CD4-positive, alpha-beta T cell (primary cell): ENCODE measurements around the gene KCTD20. TPM values are rescaled to one million over a fixed set of nuclear protein-coding genes. Genes with fewer than 3 reads are reported as not detected.
A peak's percentile ranks its signal among the peaks of the same experiment; 100 is the strongest.

Source experiments
- ATAC-seq: fragments of 200-7000 bp; cut with Tn5 transposase; one replicate; pipeline ENCODE4 v1.10.0; 2022; ENCODE audit warnings: mild to moderate bottlenecking; ENCODE audit not compliant: poor library complexity
- CTCF ChIA-PET: fragments of 350-600 bp; sonication (Branson Sonifier 250); formaldehyde crosslinking; loops from one replicate; lab custom pipeline; 2021; ENCODE audit warnings: antibody characterized with exemption, inconsistent platforms; lab: Charles Lee
- POLR2A ChIA-PET: fragments of 350-600 bp; sonication (Branson Sonifier 250); formaldehyde crosslinking; loops from one replicate; lab custom pipeline; 2021; ENCODE audit warnings: antibody characterized with exemption, inconsistent platforms; lab: Charles Lee
- DNase-seq, 14 experiments: peaks; one replicate each; pipeline ENCODE4 v3.0.0-alpha.2; 2013 to 2020; ENCODE audit warnings: mixed read lengths in 2 of 14
- H3K27ac ChIP-seq, 2 donors: one replicate each; pipeline versions ENCODE4 v1.5.1 to v1.7.0; 2013; ENCODE audit warnings: low read length in 2 of 2, low read depth in 1 of 2, mild to moderate bottlenecking in 1 of 2
- H3K27me3 ChIP-seq, 2 experiments: 1 replicate in 1 of 2; 2 replicates in 1 of 2; pipeline versions ENCODE4 v1.6.1 to v1.7.0; 2013; ENCODE audit warnings: low read length in 2 of 2, control low read depth in 1 of 2, mild to moderate bottlenecking in 1 of 2, moderate library complexity in 1 of 2; ENCODE audit not compliant: insufficient read depth in 2 of 2, control insufficient read depth in 1 of 2
- H3K36me3 ChIP-seq: one replicate; pipeline ENCODE4 v1.6.1; 2013; ENCODE audit warnings: low read length, control low read depth; ENCODE audit not compliant: insufficient read depth
- H3K4me1 ChIP-seq: one replicate; pipeline ENCODE4 v1.6.1; 2013; ENCODE audit warnings: low read length, control low read depth; ENCODE audit not compliant: insufficient read depth
- H3K4me3 ChIP-seq: one replicate; pipeline ENCODE4 v1.5.1; 2013; ENCODE audit warnings: mild to moderate bottlenecking, low read length, moderate library complexity
- H3K9me3 ChIP-seq, 2 experiments: 1 replicate in 1 of 2; 2 replicates in 1 of 2; pipeline versions ENCODE4 v1.6.1 to v1.7.0; 2013; ENCODE audit warnings: low read length in 2 of 2, mild to moderate bottlenecking in 2 of 2, control low read depth in 1 of 2, moderate library complexity in 1 of 2; ENCODE audit not compliant: control insufficient read depth in 1 of 2, insufficient read depth in 1 of 2
- H3K27ac Mint-ChIP-seq: one replicate; pipeline ENCODE4 v1.8.0; 2020; ENCODE audit warnings: mixed read lengths
- H3K27me3 Mint-ChIP-seq: one replicate; pipeline ENCODE4 v1.8.0; 2021; ENCODE audit warnings: mixed read lengths
- H3K36me3 Mint-ChIP-seq: one replicate; pipeline ENCODE4 v1.8.0; 2021; ENCODE audit warnings: low read depth, mixed read lengths
- H3K4me1 Mint-ChIP-seq: one replicate; pipeline ENCODE4 v1.8.0; 2021; ENCODE audit warnings: low read depth, mixed read lengths
- H3K4me3 Mint-ChIP-seq: one replicate; pipeline ENCODE4 v1.8.0; 2020; ENCODE audit warnings: mild to moderate bottlenecking, mixed read lengths
- H3K9me3 Mint-ChIP-seq: one replicate; pipeline ENCODE4 v1.8.0; 2020; ENCODE audit warnings: mixed read lengths
- intact Hi-C, 2 experiments: fragments of 100-400 bp; cut with DNase I in 1 of 2; cut with micrococcal nuclease in 1 of 2; formaldehyde crosslinking; loops; one replicate each; pipeline versions ENCODE4 v1.15.1 to v1.9.0; 2023 to 2025; cut with DNase I, micrococcal nuclease
- total RNA-seq, 174 experiments: library from RNA in 2 of 174; stranded (reverse) in 2 of 174; gene quantifications; one replicate each; pipeline ENCODE4 v1.2.3 and lab custom pipeline; 2021 to 2026
- TF ChIP-seq, protein P1 (sequence below): fragments of 200-600 bp; IDR thresholded peaks from one replicate; pipeline ENCODE4 v1.8.0; 2022; ENCODE audit warnings: antibody characterized with exemption, mild to moderate bottlenecking

The KCTD20 gene
- total RNA-seq, 2 experiments from 2014 or later, result 38.4 to 39.5 TPM

DNA sequence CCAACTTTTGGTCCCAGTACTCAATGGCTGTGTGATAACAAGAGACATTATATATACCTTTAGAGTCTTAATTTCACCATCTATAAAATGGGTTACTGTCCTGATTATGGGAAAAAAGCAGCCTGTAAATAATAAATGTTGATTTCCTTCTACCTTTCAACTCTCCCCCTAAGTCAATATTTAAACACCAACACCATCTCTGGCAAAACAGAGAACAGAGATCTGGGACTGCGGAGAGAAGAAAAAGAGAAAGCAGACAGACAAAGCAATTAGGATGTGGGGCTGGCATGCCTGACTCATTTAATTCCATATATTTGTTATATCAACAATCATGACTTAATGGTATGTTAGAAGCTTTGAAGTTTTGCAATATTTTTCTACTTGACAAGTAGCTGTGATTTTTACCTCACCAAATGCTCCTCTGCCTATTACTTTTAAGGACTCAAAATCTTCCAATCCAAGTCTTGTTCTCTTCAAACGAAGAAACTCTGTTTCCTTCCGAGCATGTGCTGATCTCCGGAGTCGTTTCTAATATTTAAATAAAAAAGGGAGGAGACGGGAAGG is 81.2 kb downstream of the KCTD20 start:
- intact Hi-C loops, result loop anchor here in 1 of 2 experiments (2.0 kb wide), 1 partner anchor 17 kb away; no protein-coding TSS in a partner anchor
- DNase-seq, result no peak

DNA sequence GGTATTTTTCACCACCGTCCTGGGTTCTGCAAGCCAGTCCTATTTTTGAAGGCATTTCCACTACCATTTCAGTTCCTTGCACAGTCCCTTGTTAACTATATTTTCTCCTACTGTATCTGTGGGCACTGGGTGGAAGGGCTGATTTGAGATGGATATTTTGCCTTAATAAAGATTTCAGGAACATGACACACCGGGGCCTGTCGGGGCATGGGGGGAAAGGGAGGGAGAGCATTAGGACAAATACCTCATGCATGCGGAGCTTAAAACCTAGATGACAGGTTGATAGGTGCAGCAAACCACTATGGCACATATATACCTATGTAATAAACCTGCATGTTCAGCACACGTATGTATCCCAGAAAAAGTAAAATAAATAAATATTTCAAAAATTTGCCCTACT is 82.1 kb downstream of the KCTD20 start:
- H3K4me3 Mint-ChIP-seq, result no peak overlapping the region
- DNase-seq (no peak), ATAC-seq (no peak)
- Histone ChIP-seq H3K36me3 (peaks cover 85% of the 10 kb centered on the region), H3K4me3 (no peak overlapping the region), H3K4me1 (peaks cover 32% of the 10 kb centered on the region), H3K27me3 (no peaks in the 10 kb centered on the region), H3K9me3 (no peaks in the 10 kb centered on the region), H3K27ac (no peak overlapping the region)
- H3K4me1 Mint-ChIP-seq, result peaks cover 57% of the 10 kb centered on the region
- intact Hi-C loops, result loop anchor here in 1 of 2 experiments (2.0 kb wide), 1 partner anchor 16 kb away; no protein-coding TSS in a partner anchor
- H3K9me3 Mint-ChIP-seq, result no peaks in the 10 kb centered on the region
- TF ChIP-seq, protein P1, sequence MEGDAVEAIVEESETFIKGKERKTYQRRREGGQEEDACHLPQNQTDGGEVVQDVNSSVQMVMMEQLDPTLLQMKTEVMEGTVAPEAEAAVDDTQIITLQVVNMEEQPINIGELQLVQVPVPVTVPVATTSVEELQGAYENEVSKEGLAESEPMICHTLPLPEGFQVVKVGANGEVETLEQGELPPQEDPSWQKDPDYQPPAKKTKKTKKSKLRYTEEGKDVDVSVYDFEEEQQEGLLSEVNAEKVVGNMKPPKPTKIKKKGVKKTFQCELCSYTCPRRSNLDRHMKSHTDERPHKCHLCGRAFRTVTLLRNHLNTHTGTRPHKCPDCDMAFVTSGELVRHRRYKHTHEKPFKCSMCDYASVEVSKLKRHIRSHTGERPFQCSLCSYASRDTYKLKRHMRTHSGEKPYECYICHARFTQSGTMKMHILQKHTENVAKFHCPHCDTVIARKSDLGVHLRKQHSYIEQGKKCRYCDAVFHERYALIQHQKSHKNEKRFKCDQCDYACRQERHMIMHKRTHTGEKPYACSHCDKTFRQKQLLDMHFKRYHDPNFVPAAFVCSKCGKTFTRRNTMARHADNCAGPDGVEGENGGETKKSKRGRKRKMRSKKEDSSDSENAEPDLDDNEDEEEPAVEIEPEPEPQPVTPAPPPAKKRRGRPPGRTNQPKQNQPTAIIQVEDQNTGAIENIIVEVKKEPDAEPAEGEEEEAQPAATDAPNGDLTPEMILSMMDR, result no peak
- H3K36me3 Mint-ChIP-seq, result peaks cover 89% of the 10 kb centered on the region
- H3K27ac Mint-ChIP-seq, result peak overlapping the region; percentile 51
- ChIA-PET CTCF (no interaction called here), POLR2A (interaction anchor here (1.6 kb wide), 1 partner anchor 19 kb away, joined by 5 read pairs; no protein-coding TSS in a partner anchor)
- no peaks in the 10 kb centered on the region for H3K27me3 Mint-ChIP-seq

More for the DNA sequence above, 81.2 kb downstream of the KCTD20 start:
- TF ChIP-seq, protein P1, result no peak
- CTCF ChIA-PET, result no interaction called here
- H3K4me3 ChIP-seq, result no peak overlapping the region
- H3K4me1 Mint-ChIP-seq, result peaks cover 55% of the 10 kb centered on the region
- H3K27ac ChIP-seq, result no peak overlapping the region
- peaks cover 89% of the 10 kb centered on the region for H3K36me3 Mint-ChIP-seq
- H3K27ac Mint-ChIP-seq, result peak overlapping the region; percentile 55
- POLR2A ChIA-PET, result interaction anchor here (0.5 to 1.6 kb wide), 3 partner anchors 20 to 83 kb away, joined by 3 to 5 read pairs (median 5); no protein-coding TSS in a partner anchor
- H3K9me3 Mint-ChIP-seq, result no peaks in the 10 kb centered on the region
- H3K4me1 ChIP-seq, result peaks cover 32% of the 10 kb centered on the region
- peaks cover 86% of the 10 kb centered on the region for H3K36me3 ChIP-seq
- H3K27me3 Mint-ChIP-seq, result no peaks in the 10 kb centered on the region
- H3K4me3 Mint-ChIP-seq, result no peak overlapping the region
- no peaks in the 10 kb centered on the region for H3K27me3 ChIP-seq
- H3K9me3 ChIP-seq, result no peaks in the 10 kb centered on the region
- ATAC-seq, result no peak

DNA sequence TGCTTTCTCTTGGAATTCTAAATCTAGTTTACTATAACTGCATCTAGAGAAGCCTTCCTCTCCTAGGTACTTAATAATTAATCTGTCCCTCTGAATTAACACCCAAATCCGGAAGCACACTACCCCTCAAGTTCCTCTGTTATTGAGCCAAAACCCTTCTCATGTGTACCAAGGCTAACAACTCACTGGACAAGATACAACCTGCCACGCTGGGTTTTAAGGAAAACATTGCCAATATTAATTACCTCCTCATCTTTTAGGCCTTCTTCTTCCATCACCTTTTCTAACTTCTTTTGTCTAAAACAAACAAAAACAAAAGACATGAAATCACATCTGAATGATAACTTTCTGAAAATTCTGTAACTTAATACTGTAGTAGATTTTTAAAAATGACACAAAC is 82.5 kb downstream of the KCTD20 start:
- Mint-ChIP-seq H3K27me3 (no peaks in the 10 kb centered on the region), H3K36me3 (peaks cover 89% of the 10 kb centered on the region), H3K27ac (peak overlapping the region; percentile 51), H3K4me1 (peaks cover 54% of the 10 kb centered on the region), H3K9me3 (no peaks in the 10 kb centered on the region), H3K4me3 (no peak overlapping the region)
- ChIA-PET POLR2A (no interaction called here), CTCF (no interaction called here)
- TF ChIP-seq, protein P1, result no peak
- Histone ChIP-seq H3K9me3 (no peaks in the 10 kb centered on the region), H3K36me3 (peaks cover 83% of the 10 kb centered on the region), H3K27ac (no peak overlapping the region), H3K4me3 (no peak overlapping the region), H3K27me3 (no peaks in the 10 kb centered on the region), H3K4me1 (peaks cover 35% of the 10 kb centered on the region)
- ATAC-seq, result no peak
- intact Hi-C loops, result loop anchor here in 1 of 2 experiments (2.0 kb wide), 1 partner anchor 15 kb away; no protein-coding TSS in a partner anchor
- no peak for DNase-seq
